Stimulated activated CD8-positive, alpha-beta memory T cell treated with anti-CD3 and anti-CD28 coated beads, Interleukin-15, amount 100 ng/mL, for 1 hour (primary cell): ENCODE results near the gene GPR141.

Source experiments
- DNase-seq: peaks from one replicate; pipeline ENCODE4 v3.0.0-alpha.2; 2020; ENCODE audit warnings: low read depth

Gene GPR141

DNA sequence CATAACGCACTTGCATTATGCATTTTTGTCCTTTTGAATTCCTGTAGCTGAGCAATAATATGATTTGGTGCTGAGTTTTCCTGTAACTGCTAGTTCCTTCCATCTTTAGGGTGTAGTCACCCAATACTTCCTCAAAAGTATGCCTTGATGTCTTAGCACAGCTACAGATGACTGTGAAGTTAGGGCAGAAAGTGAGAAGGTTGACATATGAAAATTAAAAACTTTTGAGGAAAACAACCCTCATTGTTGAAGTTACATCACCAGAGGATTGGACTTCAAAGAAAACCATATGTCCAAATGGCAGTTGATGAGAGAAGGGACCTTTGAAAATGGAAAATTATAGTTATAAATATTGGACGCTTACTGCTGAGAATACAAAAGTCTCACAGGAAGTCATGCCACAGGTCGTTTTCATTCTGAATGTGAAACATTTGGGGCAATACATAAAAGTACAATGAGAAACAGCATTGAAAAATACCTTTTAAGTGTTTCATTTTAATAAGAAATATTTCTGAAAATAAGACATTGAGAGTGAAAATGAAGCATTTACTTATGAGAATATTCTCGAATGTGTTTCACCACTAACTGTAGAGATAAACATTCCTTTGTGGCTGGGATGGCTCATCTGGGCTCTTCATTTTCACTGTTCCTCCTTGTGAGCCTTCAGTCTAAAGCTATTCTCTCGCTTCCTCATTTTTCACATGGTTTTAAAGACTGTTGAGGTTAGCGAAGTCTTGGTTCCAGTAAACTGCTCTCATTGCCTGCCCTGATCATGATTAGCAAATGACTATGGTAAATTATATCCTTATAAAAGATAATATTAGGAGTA lies 103.4 kb downstream of the GPR141 start:
- no peak for DNase-seq
